Endodermal cell (in vitro differentiated cells): ENCODE measurements around the gene ATP2A1. TPM values are rescaled to one million over a fixed set of nuclear protein-coding genes. Genes with fewer than 3 reads are reported as not detected.

ENCODE experiments used
- DNase-seq: peaks from one replicate; pipeline ENCODE4 v3.0.0-alpha.2; 2017
- H3K27ac ChIP-seq: 2 replicates; pipeline ENCODE4 v1.5.1; 2013; ENCODE audit warnings: mild to moderate bottlenecking, low read depth, low read length, moderate library complexity
- H3K27me3 ChIP-seq: 2 replicates; pipeline ENCODE4 v1.6.1; 2013; ENCODE audit warnings: mild to moderate bottlenecking, low read length, moderate library complexity; ENCODE audit not compliant: insufficient read depth, control insufficient read depth, poor library complexity, severe bottlenecking
- H3K36me3 ChIP-seq: 2 replicates; pipeline ENCODE4 v1.7.0; 2013; ENCODE audit warnings: mild to moderate bottlenecking, low read length, moderate library complexity; ENCODE audit not compliant: control insufficient read depth, insufficient read depth
- H3K4me1 ChIP-seq: one replicate; pipeline ENCODE4 v1.7.0; 2013; ENCODE audit warnings: low read length; ENCODE audit not compliant: control insufficient read depth, insufficient read depth
- H3K4me3 ChIP-seq: 2 replicates; pipeline ENCODE4 v1.5.1; 2013; ENCODE audit warnings: mild to moderate bottlenecking, low read length, moderate library complexity
- H3K9ac ChIP-seq: 2 replicates; pipeline ENCODE4 v1.6.1; 2013; ENCODE audit warnings: mild to moderate bottlenecking, low read length, moderate library complexity; ENCODE audit not compliant: poor library complexity, severe bottlenecking; ENCODE audit errors: extremely low read depth
- H3K9me3 ChIP-seq: 2 replicates; pipeline ENCODE4 v1.6.1; 2013; ENCODE audit warnings: mild to moderate bottlenecking, low read length, moderate library complexity; ENCODE audit not compliant: control insufficient read depth
- H3K27ac Mint-ChIP-seq: 2 replicates; pipeline ENCODE4 v1.8.0; 2020; ENCODE audit warnings: mixed read lengths
- H3K27me3 Mint-ChIP-seq: 2 replicates; pipeline ENCODE4 v1.8.0; 2021; ENCODE audit warnings: mild to moderate bottlenecking, mixed read lengths; ENCODE audit not compliant: insufficient read depth
- H3K36me3 Mint-ChIP-seq: 2 replicates; pipeline ENCODE4 v1.8.0; 2020; ENCODE audit warnings: low read depth, mixed read lengths
- H3K4me1 Mint-ChIP-seq: 2 replicates; pipeline ENCODE4 v1.8.0; 2020; ENCODE audit warnings: mixed read lengths
- H3K4me3 Mint-ChIP-seq: 2 replicates; pipeline ENCODE4 v1.8.0; 2020; ENCODE audit warnings: mild to moderate bottlenecking, moderate library complexity, mixed read lengths
- H3K9me3 Mint-ChIP-seq: 2 replicates; pipeline ENCODE4 v1.8.0; 2020; ENCODE audit warnings: mild to moderate bottlenecking, mixed read lengths
- CTCF ChIP-seq: fragments of 200-600 bp; sonication (generic); conservative IDR thresholded peaks from 2 replicates; pipeline ENCODE4 v1.5.0; 2021; ENCODE audit warnings: antibody characterized with exemption, mild to moderate bottlenecking
- WGBS, 2 experiments: methylation state at CpG; one replicate each; pipeline versions ENCODE4 v1.1.5 to v1.1.7; 2013; ENCODE audit warnings: missing lambda C conversion rate in 2 of 2, mixed read lengths in 1 of 2; ENCODE audit not compliant: insufficient coverage in 1 of 2, insufficient read length in 1 of 2; 5-methylcytosine and 5-hydroxymethylcytosine counted together
- total RNA-seq, 2 donors: library from RNA; stranded (reverse); fragmentation: NEBNext Ultra II Directional in 1 of 2; extraction: Animal tissue kit (Norgen Biotek cat#: 25700) in 1 of 2; gene quantifications; 2 replicates in 1 of 2; 3 replicates in 1 of 2; pipeline ENCODE4 v1.2.1, GENCODE V29; 2021

Gene ATP2A1
- total RNA-seq, 2 donors from 2014 or later, result 4.7 to 7.7 TPM

DNA sequence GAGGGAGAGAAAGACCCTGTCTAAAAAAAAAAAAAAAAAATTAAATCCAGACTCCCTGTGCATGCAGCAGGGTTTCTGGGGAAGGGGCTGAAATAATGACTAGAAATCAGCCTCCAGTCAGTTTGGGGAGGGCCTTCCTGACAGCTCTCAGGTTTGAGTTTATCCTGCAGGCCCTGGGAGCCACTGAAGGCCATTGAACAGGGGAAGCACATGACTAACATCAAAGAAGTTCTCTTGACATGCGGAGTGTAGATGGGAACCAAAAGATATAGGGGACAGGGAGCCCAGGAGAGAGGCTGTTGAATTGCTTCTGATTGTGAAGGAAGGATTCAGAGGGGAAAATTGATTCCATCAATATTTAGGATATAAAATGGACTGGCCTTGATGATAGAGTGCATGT, 49.5 kb downstream of the ATP2A1 start:
- Mint-ChIP-seq H3K36me3 (peaks cover 2% of the 10 kb centered on the region), H3K4me1 (peaks cover 15% of the 10 kb centered on the region), H3K27me3 (peaks cover 2% of the 10 kb centered on the region), H3K9me3 (no peaks in the 10 kb centered on the region), H3K4me3 (no peak overlapping the region), H3K27ac (no peak overlapping the region)
- Histone ChIP-seq H3K27me3 (no peaks in the 10 kb centered on the region), H3K4me3 (no peak overlapping the region), H3K36me3 (no peaks in the 10 kb centered on the region), H3K27ac (no peak overlapping the region), H3K9me3 (no peaks in the 10 kb centered on the region), H3K4me1 (no peaks in the 10 kb centered on the region), H3K9ac (no peak overlapping the region)
- TF ChIP-seq CTCF, result no peak
- no peak for DNase-seq
- WGBS, 2 experiments, result 79 to 92% methylated on average over 1 of the region's 1 CpG

GRCh38 chr16:28930203-28930602, 51.9 kb downstream of the ATP2A1 start:
- H3K27ac Mint-ChIP-seq, result no peak overlapping the region
- no peak overlapping the region for H3K27ac ChIP-seq
- H3K36me3 Mint-ChIP-seq, result no peaks in the 10 kb centered on the region

GRCh38 chr16:28930652-28931051, 52.4 kb downstream of the ATP2A1 start:
- Histone ChIP-seq H3K27me3 (no peaks in the 10 kb centered on the region), H3K4me3 (no peak overlapping the region), H3K4me1 (no peaks in the 10 kb centered on the region), H3K9ac (no peak overlapping the region), H3K36me3 (no peaks in the 10 kb centered on the region), H3K27ac (peak overlapping the region; percentile 44), H3K9me3 (no peaks in the 10 kb centered on the region)
- peaks cover 5% of the 10 kb centered on the region for H3K27me3 Mint-ChIP-seq
- H3K9me3 Mint-ChIP-seq, result no peaks in the 10 kb centered on the region
- H3K4me3 Mint-ChIP-seq, result no peak overlapping the region
- H3K4me1 Mint-ChIP-seq, result peaks cover 6% of the 10 kb centered on the region
- no peak for TF ChIP-seq CTCF
- WGBS, 2 experiments, result 65% methylated on average over 3 of the region's 3 CpGs; no CpG with 5 or more reads in 1 of the 2 experiments
- DNase-seq, result no peak
- H3K27ac Mint-ChIP-seq, result peak overlapping the region; percentile 69
- no peaks in the 10 kb centered on the region for H3K36me3 Mint-ChIP-seq

More at GRCh38 chr16:28930203-28930602, 51.9 kb downstream of the ATP2A1 start:
- no peak overlapping the region for H3K4me3 ChIP-seq
- H3K9ac ChIP-seq, result no peak overlapping the region
- Mint-ChIP-seq H3K4me1 (peaks cover 6% of the 10 kb centered on the region), H3K27me3 (peaks cover 2% of the 10 kb centered on the region), H3K9me3 (no peaks in the 10 kb centered on the region), H3K4me3 (no peak overlapping the region)
- H3K9me3 ChIP-seq, result no peaks in the 10 kb centered on the region
- DNase-seq, result no peak
- H3K27me3 ChIP-seq, result no peaks in the 10 kb centered on the region
- 91 to 97% methylated on average over 3 of the region's 3 CpGs for WGBS, 2 experiments
- no peaks in the 10 kb centered on the region for H3K36me3 ChIP-seq
- H3K4me1 ChIP-seq, result no peaks in the 10 kb centered on the region
- no peak for TF ChIP-seq CTCF
